Calu3 (cell line): ENCODE measurements around the gene TMC7. TPM values are rescaled to one million over a fixed set of nuclear protein-coding genes. Genes with fewer than 3 reads are reported as not detected.

Experiments
- BruUV-seq: library from RNA; stranded (reverse); fragments of 400-500 nt; replicated peaks from 2 replicates; lab custom pipeline; 2021; lab: Mats Ljungman, UMichigan
- CTCF ChIA-PET: fragments of 300-600 bp; sonication (Branson Sonifier 250); formaldehyde crosslinking; loops from one replicate; lab custom pipeline; 2022; ENCODE audit warnings: antibody characterized with exemption; lab: Charles Lee
- DNase-seq: peaks from one replicate; pipeline ENCODE4 v3.0.0; 2022
- H3K27ac Mint-ChIP-seq: one replicate; pipeline ENCODE4 v1.8.0; 2022; ENCODE audit warnings: mixed read lengths; ENCODE audit not compliant: unreplicated experiment
- H3K27me3 Mint-ChIP-seq: one replicate; pipeline ENCODE4 v1.8.0; 2022; ENCODE audit warnings: mixed read lengths; ENCODE audit not compliant: unreplicated experiment
- H3K36me3 Mint-ChIP-seq: one replicate; pipeline ENCODE4 v1.8.0; 2022; ENCODE audit warnings: mild to moderate bottlenecking, moderate library complexity, mixed read lengths; ENCODE audit not compliant: insufficient read depth, unreplicated experiment
- H3K4me1 Mint-ChIP-seq: one replicate; pipeline ENCODE4 v1.8.0; 2022; ENCODE audit warnings: mild to moderate bottlenecking, low read depth, mixed read lengths; ENCODE audit not compliant: unreplicated experiment
- H3K4me3 Mint-ChIP-seq: one replicate; pipeline ENCODE4 v1.8.0; 2022; ENCODE audit warnings: mild to moderate bottlenecking, low read depth, moderate library complexity, mixed read lengths; ENCODE audit not compliant: unreplicated experiment
- H3K9me3 Mint-ChIP-seq: one replicate; pipeline ENCODE4 v1.8.0; 2022; ENCODE audit warnings: low read depth, mixed read lengths; ENCODE audit not compliant: unreplicated experiment
- intact Hi-C: fragments of 100-400 bp; cut with micrococcal nuclease; formaldehyde crosslinking; loops from one replicate; pipeline ENCODE4 v1.10.0; 2022; ENCODE audit not compliant: unreplicated experiment
- total RNA-seq: library from RNA; stranded (reverse); gene quantifications from 2 replicates; pipeline ENCODE4 v1.2.3, GENCODE V29; 2022
- TF ChIP-seq, protein P1 (sequence below): fragments of 200-600 bp; IDR thresholded peaks from one replicate; pipeline ENCODE4 v1.8.0; 2022; ENCODE audit warnings: antibody characterized with exemption; ENCODE audit not compliant: unreplicated experiment

Gene TMC7
- total RNA-seq, 1 experiment from 2014 or later = 10.1 TPM

DNA sequence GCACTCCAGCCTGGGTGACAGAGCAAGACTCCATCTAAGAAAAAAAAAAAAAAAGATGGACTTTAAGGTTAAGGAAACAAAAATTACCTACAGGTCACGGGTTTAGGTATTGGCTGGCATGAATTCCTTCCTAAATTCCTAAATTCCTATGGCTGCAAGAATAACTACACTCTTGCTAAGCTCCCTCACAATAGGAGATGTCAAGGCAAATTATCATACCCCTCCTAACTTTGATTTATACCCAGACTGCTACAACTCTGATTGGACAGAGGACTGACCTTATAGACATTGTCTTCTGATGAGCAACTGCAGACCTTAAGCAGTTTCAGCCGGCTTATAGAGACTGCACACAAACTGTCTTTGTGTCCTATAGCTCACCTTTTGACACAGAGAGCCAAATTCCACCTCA, 25.1 kb upstream of the TMC7 start:
- no TSS peak for BruUV-seq
- Mint-ChIP-seq H3K4me3 (no peak overlapping the region), H3K4me1 (no peaks in the 10 kb centered on the region), H3K27me3 (peaks cover 14% of the 10 kb centered on the region), H3K9me3 (no peaks in the 10 kb centered on the region), H3K27ac (no peak overlapping the region), H3K36me3 (no peaks in the 10 kb centered on the region)
- TF ChIP-seq, protein P1, sequence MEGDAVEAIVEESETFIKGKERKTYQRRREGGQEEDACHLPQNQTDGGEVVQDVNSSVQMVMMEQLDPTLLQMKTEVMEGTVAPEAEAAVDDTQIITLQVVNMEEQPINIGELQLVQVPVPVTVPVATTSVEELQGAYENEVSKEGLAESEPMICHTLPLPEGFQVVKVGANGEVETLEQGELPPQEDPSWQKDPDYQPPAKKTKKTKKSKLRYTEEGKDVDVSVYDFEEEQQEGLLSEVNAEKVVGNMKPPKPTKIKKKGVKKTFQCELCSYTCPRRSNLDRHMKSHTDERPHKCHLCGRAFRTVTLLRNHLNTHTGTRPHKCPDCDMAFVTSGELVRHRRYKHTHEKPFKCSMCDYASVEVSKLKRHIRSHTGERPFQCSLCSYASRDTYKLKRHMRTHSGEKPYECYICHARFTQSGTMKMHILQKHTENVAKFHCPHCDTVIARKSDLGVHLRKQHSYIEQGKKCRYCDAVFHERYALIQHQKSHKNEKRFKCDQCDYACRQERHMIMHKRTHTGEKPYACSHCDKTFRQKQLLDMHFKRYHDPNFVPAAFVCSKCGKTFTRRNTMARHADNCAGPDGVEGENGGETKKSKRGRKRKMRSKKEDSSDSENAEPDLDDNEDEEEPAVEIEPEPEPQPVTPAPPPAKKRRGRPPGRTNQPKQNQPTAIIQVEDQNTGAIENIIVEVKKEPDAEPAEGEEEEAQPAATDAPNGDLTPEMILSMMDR = no peak
- CTCF ChIA-PET = interaction anchor here (0.5 to 0.7 kb wide), 3 partner anchors 26 to 40 kb away, joined by 3 to 5 read pairs (median 3); no protein-coding TSS in a partner anchor
- intact Hi-C loops = no loop called here
- no peak for DNase-seq

GRCh38 chr16:18959031-18959505, 24.7 kb upstream of the TMC7 start:
- DNase-seq = no peak
- Mint-ChIP-seq H3K4me3 (no peak overlapping the region), H3K27me3 (peaks cover 14% of the 10 kb centered on the region), H3K9me3 (no peaks in the 10 kb centered on the region), H3K27ac (no peak overlapping the region), H3K36me3 (no peaks in the 10 kb centered on the region), H3K4me1 (no peaks in the 10 kb centered on the region)
- CTCF ChIA-PET = interaction anchor here (0.5 to 0.7 kb wide), 4 partner anchors 19 to 40 kb away, joined by 3 to 6 read pairs (median 4); no protein-coding TSS in a partner anchor
- TF ChIP-seq, protein P1 = no peak
- no TSS peak for BruUV-seq
- intact Hi-C loops = no loop called here

DNA sequence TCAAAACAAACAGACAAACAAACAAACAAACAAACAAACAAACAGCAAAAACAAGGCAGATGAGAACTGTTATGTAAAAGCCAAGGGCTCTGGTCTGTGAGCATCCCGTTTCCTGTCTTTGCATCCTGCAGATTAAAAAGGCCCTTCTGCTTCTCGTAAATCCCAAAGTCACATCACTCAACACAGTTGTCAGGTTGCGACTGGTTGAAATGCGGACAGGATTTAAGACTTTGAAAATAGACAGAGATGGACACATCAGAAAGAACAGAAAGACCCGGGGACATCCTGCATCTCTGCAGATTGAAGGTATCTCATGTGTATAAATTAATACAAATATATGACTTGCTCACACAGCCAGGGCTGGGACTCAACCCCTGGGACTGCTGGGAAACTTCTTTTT, 18.2 kb upstream of the TMC7 start:
- intact Hi-C loops = loop anchor here (5.0 kb wide), 1 partner anchor 163 kb away; the partner anchor contains the start of gene ARL6IP1
- Mint-ChIP-seq H3K36me3 (no peaks in the 10 kb centered on the region), H3K4me1 (peaks cover 15% of the 10 kb centered on the region), H3K9me3 (no peaks in the 10 kb centered on the region), H3K4me3 (no peak overlapping the region), H3K27me3 (peaks cover 14% of the 10 kb centered on the region), H3K27ac (no peak overlapping the region)
- DNase-seq = no peak
- TF ChIP-seq, protein P1 = no peak
- CTCF ChIA-PET = no interaction called here
- no TSS peak for BruUV-seq

DNA sequence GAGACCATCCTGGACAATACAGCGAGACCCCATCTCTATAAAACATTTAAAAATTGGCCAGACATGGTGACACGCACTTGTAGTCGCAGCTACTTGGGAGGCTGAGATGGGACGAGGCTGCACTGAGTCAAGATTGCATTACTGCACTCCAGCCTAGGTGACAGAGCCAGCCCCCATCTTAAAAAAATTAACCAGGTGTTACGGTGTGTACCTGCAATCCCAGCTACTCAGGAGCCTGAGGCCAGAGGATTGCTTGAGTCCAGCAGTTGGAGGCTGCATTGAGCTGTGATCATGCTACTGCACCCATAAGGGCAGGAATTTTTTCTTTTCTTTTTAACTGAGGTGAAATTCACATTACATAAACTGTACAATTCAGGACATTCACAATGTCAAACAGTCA, 16.9 kb upstream of the TMC7 start:
- CTCF ChIA-PET = interaction anchor here (0.6 kb wide), 1 partner anchor 418 kb away, joined by 3 read pairs; no protein-coding TSS in a partner anchor
- H3K9me3 Mint-ChIP-seq = no peaks in the 10 kb centered on the region
- peaks cover 6% of the 10 kb centered on the region for H3K27me3 Mint-ChIP-seq
- intact Hi-C loops = loop anchor here (5.0 kb wide), 1 partner anchor 164 kb away; the partner anchor contains the start of gene ARL6IP1
- no peaks in the 10 kb centered on the region for H3K36me3 Mint-ChIP-seq
- no peak overlapping the region for H3K27ac Mint-ChIP-seq
- no TSS peak for BruUV-seq
- H3K4me3 Mint-ChIP-seq = no peak overlapping the region
- peaks cover 15% of the 10 kb centered on the region for H3K4me1 Mint-ChIP-seq
- no peak for DNase-seq
- TF ChIP-seq, protein P1 = no peak
